SK-N-MC (cell line): ENCODE results near the gene ITPR3.

Experiments
- EZH2 ChIP-seq: fragments of 200-600 bp; sonication (generic); IDR thresholded peaks from one replicate; pipeline ENCODE4 v1.6.1; 2017; ENCODE audit warnings: antibody characterized with exemption
- FOXP2 ChIP-seq: optimal IDR thresholded peaks from 2 replicates; pipeline ENCODE3; 2011; ENCODE audit warnings: mild to moderate bottlenecking, moderate library complexity; ENCODE audit not compliant: insufficient read depth; ENCODE audit errors: extremely low read length, control extremely low read depth
- POLR2AphosphoS5 ChIP-seq: IDR thresholded peaks from 2 replicates; pipeline ENCODE4 v1.6.1; 2012; ENCODE audit warnings: mild to moderate bottlenecking, low read depth, low read length, borderline replicate concordance

DNA sequence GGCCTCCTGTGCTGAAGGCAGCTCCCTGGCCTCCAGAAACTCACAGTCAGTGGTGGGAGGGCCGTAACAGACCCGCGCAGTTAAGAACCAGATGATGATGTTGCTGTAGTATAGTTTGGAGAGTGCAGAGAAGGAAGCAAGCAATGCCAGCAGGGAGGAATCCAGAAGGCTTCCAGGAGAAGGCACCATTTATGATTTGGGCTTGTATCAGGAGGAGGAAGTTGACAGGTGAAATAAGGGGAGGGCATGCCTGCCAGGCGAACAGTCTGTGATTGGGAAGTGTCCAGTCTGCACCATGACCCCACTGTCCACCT lies 27.8 kb upstream of the ITPR3 start:
- TF ChIP-seq EZH2 (no peak), POLR2AphosphoS5 (no peak), FOXP2 (no peak)
